ENCODE results near the gene TCF4.

TCF4 gene

GRCh38 chr18:55503167-55503820 lies 84.7 kb downstream of the TCF4 start:
- DNase-seq (ENCODE audit: low spot score), result no peak

DNA sequence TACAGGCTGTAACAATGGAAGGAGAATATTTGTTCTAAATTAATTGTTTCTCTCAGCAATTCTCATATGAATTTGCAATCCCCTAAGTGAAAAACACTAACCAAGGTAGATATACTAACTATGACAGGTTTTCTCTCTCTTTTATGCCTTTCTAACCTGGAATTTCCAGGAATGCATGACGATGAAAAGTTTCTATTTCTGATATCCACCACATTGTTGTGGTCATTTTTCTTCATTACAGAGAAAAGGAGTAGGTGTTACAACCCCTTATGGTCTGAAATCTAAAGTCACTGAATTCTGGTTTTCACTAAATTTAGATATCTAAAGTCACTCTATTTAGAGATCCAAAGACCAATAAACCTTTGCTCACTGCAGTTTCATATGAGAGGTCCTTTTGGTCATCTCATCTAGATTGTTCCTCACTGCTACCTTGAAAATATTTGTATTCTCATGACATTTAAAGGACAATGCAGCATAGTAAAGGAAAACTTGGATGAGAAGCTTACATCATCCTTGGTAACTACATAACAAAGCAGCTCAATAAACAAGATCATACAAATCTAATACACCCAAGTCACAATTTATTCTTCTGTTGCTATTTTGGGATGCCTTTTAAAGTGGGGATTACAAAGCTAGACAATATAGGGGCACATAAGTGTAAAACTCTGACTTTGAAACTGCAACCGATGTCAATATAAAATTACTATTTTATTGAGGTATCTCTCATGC lies 85.8 kb downstream of the TCF4 start:
- DNase-seq (ENCODE audit: low spot score), result no peak

GRCh38 chr18:55501579-55501978 lies 86.4 kb downstream of the TCF4 start:
- no peak for DNase-seq (ENCODE audit: low spot score)

DNA sequence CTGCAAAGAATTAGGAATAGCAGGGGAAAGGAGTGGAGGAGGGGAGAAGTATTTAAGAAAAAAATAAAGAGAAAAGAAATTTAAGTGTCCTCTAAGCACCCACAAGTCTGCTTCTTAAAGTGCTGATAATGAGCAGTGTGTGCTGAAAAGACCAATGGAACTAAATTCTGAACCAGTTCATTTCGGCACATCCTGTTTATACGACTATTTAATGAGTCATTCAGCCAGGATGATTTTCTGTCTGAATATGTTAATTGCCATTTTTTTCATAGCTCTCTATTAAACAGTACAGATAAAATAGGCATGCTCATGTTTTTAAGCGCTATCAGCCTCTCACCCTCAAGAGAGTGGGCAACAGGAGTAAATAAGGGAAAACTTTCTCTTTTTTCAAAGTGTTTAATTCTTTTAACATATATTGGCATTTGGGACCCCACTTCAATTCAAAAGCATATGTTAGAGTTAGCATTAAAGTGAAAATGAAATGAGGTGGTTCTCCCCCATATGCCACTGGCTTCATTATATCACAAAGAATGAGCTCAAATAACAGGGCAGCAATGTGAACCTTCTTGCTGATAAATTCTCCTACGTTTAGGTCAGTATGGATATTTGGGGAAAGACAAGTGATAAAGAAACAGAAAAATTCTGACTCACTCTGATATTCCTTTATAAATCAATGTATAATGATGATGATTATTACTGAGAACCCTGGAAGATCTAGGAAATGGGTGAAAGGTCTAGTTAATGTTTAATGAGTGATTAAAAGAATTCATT lies 87.5 kb downstream of the TCF4 start:
- DNase-seq (ENCODE audit: low spot score), result peak; percentile 93

DNA sequence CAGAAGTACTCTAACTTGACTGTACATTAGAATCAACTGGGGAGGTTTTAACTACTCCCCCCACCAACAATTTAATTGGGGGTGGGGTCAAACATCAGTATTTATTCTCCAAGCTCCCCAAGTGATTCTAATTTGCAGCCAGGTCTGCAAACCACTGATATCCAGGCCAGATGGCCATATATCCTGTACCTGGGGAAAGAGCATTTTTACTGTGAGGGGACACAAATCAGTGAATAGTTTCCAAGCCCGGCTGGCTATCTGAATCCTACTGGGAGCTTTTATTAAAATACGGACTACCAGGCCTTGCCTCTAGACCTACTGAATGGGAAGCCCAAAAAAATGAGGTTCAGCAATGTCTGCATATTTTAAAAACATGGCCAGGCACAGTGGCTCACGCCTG lies 88.5 kb downstream of the TCF4 start:
- DNase-seq (ENCODE audit: low spot score), result no peak

DNA sequence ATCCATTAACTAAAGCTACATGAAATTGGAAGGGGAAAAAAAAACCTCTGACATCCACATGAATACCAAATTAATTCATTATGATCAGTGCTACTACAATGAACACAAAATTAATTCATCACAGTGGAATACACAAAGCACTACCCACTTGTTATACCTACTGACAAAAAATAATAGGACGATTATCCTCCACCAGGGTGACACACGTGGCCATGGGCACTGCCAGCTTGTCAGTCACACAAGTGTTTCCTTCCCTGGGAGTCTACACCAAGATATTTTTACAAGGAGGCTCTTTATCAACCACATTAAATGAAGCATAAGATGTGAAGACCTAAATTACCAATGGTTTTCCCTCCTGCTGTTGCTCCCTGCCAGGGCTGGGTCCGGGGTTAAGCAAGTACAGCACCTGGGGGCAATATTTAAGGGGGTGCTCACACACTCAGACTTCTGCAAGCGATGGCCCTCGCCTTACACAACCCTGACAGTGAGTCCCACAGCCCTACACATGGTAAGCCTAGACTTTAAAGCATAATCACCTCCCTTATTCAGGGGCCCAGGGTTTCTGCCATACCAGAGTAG lies 90.1 kb downstream of the TCF4 start:
- DNase-seq (ENCODE audit: low spot score), result no peak

DNA sequence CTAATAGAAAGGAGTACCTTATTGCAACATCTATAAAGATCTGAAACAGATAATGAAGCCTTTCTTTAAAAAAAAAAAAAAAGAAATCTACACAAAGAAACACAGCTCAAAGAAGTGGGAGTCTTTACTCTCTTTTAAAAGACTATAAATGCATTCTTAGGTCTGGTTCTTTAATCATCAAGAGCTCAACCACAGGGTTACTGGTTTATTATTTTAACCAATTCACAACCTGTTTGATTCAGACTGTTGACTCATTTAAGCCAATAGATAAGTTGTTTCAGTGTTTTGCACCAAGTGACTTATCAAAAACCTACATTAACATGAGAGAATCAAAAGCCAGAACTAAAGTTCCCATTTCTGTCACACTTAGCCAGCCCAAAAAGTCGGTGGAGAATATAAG lies 93.1 kb downstream of the TCF4 start:
- DNase-seq (ENCODE audit: low spot score), result no peak

DNA sequence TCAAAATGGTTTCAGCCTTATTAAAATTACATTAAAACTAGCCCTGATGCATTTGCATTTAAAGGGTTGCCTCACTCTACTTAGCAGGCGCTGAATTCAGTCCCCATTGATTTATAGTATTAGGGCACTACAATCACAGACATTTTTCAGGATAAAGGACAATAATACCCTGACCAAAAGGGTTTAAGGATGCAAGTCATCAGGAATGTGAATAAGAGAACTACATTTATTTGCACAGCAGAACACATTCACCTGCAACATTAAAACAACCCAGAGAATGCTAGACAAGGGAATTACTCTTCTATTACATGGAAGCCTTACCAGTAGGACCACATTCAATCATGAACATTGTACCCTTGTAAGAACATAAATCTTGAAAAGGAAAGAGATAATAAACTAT lies 93.6 kb downstream of the TCF4 start:
- DNase-seq (ENCODE audit: low spot score), result no peak

- DNase-seq (ENCODE audit: low spot score), result no peak
These were observed 96.4 kb downstream of the TCF4 start for GRCh38 chr18:55491616-55492015.

GRCh38 chr18:55489034-55489986 lies 98.7 kb downstream of the TCF4 start:
- no peak for DNase-seq (ENCODE audit: low spot score)

DNA sequence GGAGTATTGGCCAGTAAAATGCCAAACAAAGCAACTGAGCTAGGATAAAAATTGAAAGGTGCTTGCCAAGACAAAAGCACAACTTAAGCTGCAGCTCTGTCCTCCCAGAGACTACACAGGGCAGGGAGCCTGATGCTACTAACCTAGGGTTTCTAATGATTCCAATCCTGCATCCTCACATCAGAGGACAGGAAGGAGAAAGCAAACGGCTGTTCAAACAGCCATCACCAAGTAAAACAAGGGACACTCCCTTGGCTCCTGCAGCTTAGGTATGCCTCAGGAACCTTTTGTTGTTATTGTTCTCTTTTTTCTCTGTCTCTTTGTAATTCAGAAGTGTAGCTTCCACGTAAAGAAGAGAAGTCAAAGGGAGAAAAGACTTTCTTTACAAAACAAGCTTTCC lies 99.5 kb downstream of the TCF4 start:
- no peak for DNase-seq (ENCODE audit: low spot score)

- DNase-seq (ENCODE audit: low spot score), result no peak
These were observed 100.0 kb downstream of the TCF4 start for GRCh38 chr18:55487997-55488396.

DNA sequence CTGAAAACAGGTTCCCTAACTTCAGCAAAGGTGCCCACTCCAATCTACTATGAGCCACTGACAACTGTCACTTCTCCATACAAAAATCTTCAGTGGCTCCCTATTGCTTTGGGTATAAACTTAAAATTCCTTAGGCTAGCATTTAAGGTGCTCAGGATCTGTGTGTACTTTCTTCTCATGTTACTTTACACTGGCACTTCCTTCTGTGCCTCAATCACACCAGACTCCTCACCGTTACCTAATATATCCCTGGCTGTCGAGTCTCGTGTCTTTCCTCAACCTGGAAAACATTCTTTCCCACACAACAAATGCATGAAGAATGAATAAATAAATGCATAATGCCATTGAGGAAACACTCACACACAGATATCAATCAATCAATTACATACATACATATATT lies 101.1 kb downstream of the TCF4 start:
- DNase-seq (ENCODE audit: low spot score), result no peak

- DNase-seq (ENCODE audit: low spot score), result no peak
These were observed 102.3 kb downstream of the TCF4 start for GRCh38 chr18:55485666-55486065.

- DNase-seq (ENCODE audit: low spot score), result no peak
These were observed 103.2 kb downstream of the TCF4 start for GRCh38 chr18:55484773-55485172.

DNA sequence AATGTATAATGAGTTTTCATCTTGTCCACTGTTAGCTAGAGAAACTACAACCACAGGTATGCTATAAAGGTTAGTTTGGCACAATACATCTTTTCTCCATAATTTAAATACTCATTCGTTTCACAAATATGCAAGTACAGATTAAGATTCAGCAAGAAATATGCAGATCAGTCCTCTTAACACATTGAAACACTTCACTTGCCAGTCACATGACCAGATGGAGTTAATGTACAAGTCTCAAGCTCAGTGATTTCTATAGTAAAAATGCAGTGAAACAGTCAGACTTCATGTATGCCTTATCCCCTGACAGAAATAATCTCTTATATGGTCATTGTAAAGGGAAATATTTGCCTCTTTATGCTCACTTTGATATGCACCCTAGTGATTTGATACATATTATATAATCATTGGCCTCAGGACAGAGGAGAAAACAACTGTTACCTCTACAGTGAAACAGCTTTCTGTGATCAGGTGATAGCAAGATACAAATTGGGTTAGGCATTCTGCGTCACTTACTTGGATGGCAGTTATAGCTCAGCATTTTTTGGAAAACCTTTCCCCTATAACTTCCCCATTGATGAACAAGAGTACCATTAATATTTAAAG lies 104.6 kb downstream of the TCF4 start:
- no peak for DNase-seq (ENCODE audit: low spot score)

GRCh38 chr18:55479656-55480420 lies 108.2 kb downstream of the TCF4 start:
- no peak for DNase-seq (ENCODE audit: low spot score)

DNA sequence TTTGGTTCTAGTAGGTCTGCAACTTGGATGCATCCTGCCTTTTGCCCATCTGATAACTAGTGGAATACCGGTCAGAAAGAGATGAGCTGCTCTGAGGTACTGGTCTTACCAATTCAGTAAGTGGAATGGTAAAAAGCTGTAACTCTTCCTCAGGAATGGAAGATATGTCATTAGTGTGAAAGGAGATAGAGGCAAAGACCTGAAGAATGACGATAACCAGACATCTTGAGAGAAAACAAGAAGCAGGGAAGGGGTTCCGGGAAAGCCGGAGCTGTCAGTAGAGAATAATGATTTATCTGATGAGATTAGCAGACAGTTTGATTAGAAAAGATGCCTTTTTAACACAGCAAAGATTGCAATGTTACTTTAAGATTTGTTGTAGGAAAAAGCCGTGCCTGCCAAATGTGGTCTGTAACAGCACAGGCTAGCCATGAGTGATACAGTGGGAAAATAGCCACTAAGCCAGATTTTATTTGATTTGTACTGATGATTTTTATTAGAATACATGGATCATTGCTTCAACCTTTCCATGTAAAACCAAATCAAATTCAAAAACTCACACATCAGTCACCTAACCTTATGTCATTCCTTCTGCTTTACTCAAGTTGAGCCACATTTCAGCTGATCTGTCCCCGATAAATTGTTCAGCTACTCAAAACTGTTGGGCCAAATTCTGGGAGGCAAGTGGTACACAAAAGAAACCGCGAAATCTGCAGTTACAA lies 110.0 kb downstream of the TCF4 start:
- DNase-seq (ENCODE audit: low spot score), result peak; percentile 9

- DNase-seq (ENCODE audit: low spot score), result peak; percentile 30
These were observed 110.5 kb downstream of the TCF4 start for GRCh38 chr18:55477499-55477859.

- DNase-seq (ENCODE audit: low spot score), result no peak
These were observed 112.1 kb downstream of the TCF4 start for GRCh38 chr18:55475916-55476315.
